Panc1 (cell line): ENCODE data around the gene NFATC3. TPM values are rescaled to one million over a fixed set of nuclear protein-coding genes. Genes with fewer than 3 reads are reported as not detected.

Experiments
- ATAC-seq: fragments of 200-7000 bp; cut with Tn5 transposase; 2 replicates; pipeline ENCODE4 v1.9.1; 2020; ENCODE audit warnings: mild to moderate bottlenecking, moderate library complexity
- BruUV-seq: library from RNA; stranded (reverse); fragments of 400-500 nt; replicated peaks from 2 replicates; lab custom pipeline; 2021; lab: Mats Ljungman, UMichigan
- CTCF ChIA-PET: fragments of 300-600 bp; sonication (Branson Sonifier 250); formaldehyde crosslinking; loops from one replicate; lab custom pipeline; 2022; ENCODE audit warnings: antibody characterized with exemption; lab: Charles Lee
- POLR2A ChIA-PET: fragments of 300-600 bp; sonication (Branson Sonifier 250); formaldehyde crosslinking; loops from one replicate; lab custom pipeline; 2022; ENCODE audit warnings: antibody characterized with exemption; lab: Charles Lee
- DNase-seq: peaks from one replicate; pipeline ENCODE4 v3.0.0-alpha.2; 2010; ENCODE audit warnings: low read depth, low spot score
- H3K27ac ChIP-seq: 2 replicates; pipeline ENCODE4 v1.5.1; 2011; ENCODE audit warnings: mild to moderate bottlenecking, low read length, inconsistent platforms
- H3K27me3 ChIP-seq: fragments of 200-500 bp; sonication (Bioruptor generic); 2 replicates; pipeline ENCODE4 v1.6.0; 2014; ENCODE audit warnings: low read length, inconsistent platforms; ENCODE audit not compliant: control insufficient read depth, insufficient read depth
- H3K36me3 ChIP-seq: fragments of 200-500 bp; sonication (Bioruptor generic); 2 replicates; pipeline ENCODE4 v1.5.1; 2014; ENCODE audit warnings: inconsistent platforms, mild to moderate bottlenecking, low read length, moderate library complexity; ENCODE audit not compliant: control insufficient read depth, insufficient read depth
- H3K4me1 ChIP-seq: 2 replicates; pipeline ENCODE4 v1.5.1; 2011; ENCODE audit warnings: inconsistent platforms, mild to moderate bottlenecking, low read length, moderate library complexity; ENCODE audit not compliant: control insufficient read depth, insufficient read depth
- H3K4me3 ChIP-seq, 2 experiments: 2 replicates each; pipeline ENCODE4 v1.5.1; 2011 to 2012; ENCODE audit warnings: low read depth in 2 of 2, low read length in 2 of 2, mild to moderate bottlenecking in 2 of 2, inconsistent platforms in 1 of 2, moderate library complexity in 1 of 2
- H3K9me3 ChIP-seq: fragments of 200-500 bp; sonication (Bioruptor generic); 2 replicates; pipeline ENCODE4 v1.5.1; 2014; ENCODE audit warnings: low read depth, mild to moderate bottlenecking, inconsistent platforms, low read length, moderate library complexity; ENCODE audit not compliant: control insufficient read depth, insufficient read depth
- CTCF ChIP-seq: fragments of 450-650 bp; IDR thresholded peaks from 2 replicates; pipeline ENCODE4 v1.5.1; 2017; ENCODE audit warnings: mild to moderate bottlenecking
- POLR2AphosphoS5 ChIP-seq: IDR thresholded peaks from 2 replicates; pipeline ENCODE4 v1.6.1; 2012; ENCODE audit warnings: mild to moderate bottlenecking, low read depth, low read length, moderate library complexity
- SIN3A ChIP-seq: IDR thresholded peaks from 2 replicates; pipeline ENCODE4 v1.6.1; 2012; ENCODE audit warnings: low read depth, mild to moderate bottlenecking, low read length, moderate library complexity, borderline replicate concordance; ENCODE audit not compliant: insufficient read depth
- TCF7L2 ChIP-seq: IDR thresholded peaks from 2 replicates; pipeline ENCODE4 v1.6.1; 2011; ENCODE audit warnings: mild to moderate bottlenecking, low read depth, low read length, inconsistent platforms
- in situ Hi-C: cut with HindIII; loops from 2 replicates; pipeline ENCODE4 v1.10.0; 2016; ENCODE audit warnings: low sequenced_read_pairs, low pct_unique_long_range_greater_than_20kb
- intact Hi-C: fragments of 100-400 bp; cut with micrococcal nuclease; formaldehyde crosslinking; loops from one replicate; pipeline ENCODE4 v1.10.0; 2022; ENCODE audit not compliant: unreplicated experiment
- total RNA-seq: library from RNA; stranded (reverse); gene quantifications from one replicate; pipeline ENCODE4 v1.2.1, GENCODE V29; 2021; ENCODE audit not compliant: unreplicated experiment
- TF ChIP-seq, protein P1 (sequence below), 2 experiments: IDR thresholded peaks; 2 replicates each; pipeline ENCODE4 v1.6.1; 2011 to 2012; ENCODE audit warnings: low read depth in 2 of 2, control low read depth in 1 of 2, low read length in 1 of 2, mild to moderate bottlenecking in 1 of 2, moderate library complexity in 1 of 2; ENCODE audit not compliant: insufficient read depth in 1 of 2

Gene NFATC3
- total RNA-seq, 1 experiment from 2014 or later = 24.8 TPM

DNA sequence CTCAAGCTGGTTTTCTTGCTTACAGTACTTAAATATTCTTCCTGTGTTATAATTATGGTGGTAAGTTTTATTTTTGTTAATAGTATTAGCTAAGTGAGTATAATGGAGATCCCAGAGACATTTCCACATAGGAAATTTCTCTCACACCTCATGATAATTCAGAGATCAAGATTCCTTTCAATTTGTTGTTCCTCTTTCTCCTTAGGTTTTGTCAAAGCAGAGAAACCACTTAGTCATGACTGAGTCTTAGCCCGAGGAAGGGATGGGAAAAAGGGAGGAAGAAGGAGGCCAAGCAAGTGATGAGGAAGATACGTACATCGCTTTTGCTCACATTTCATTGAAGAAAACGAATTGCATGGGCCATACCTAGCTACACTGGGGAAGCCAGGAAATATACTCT is 132.3 kb downstream of the NFATC3 start:
- no peaks in the 10 kb centered on the region for H3K36me3 ChIP-seq
- no peaks in the 10 kb centered on the region for H3K4me1 ChIP-seq
- no TSS peak for BruUV-seq
- no peaks in the 10 kb centered on the region for H3K27me3 ChIP-seq
- DNase-seq (no peak), ATAC-seq (no peak)
- intact Hi-C loops = no loop called here
- POLR2A ChIA-PET = interaction anchor here (0.6 kb wide), 1 partner anchor 272 kb away, joined by 10 read pairs; no protein-coding TSS in a partner anchor
- TF ChIP-seq CTCF = no peak
- TF ChIP-seq, protein P1, sequence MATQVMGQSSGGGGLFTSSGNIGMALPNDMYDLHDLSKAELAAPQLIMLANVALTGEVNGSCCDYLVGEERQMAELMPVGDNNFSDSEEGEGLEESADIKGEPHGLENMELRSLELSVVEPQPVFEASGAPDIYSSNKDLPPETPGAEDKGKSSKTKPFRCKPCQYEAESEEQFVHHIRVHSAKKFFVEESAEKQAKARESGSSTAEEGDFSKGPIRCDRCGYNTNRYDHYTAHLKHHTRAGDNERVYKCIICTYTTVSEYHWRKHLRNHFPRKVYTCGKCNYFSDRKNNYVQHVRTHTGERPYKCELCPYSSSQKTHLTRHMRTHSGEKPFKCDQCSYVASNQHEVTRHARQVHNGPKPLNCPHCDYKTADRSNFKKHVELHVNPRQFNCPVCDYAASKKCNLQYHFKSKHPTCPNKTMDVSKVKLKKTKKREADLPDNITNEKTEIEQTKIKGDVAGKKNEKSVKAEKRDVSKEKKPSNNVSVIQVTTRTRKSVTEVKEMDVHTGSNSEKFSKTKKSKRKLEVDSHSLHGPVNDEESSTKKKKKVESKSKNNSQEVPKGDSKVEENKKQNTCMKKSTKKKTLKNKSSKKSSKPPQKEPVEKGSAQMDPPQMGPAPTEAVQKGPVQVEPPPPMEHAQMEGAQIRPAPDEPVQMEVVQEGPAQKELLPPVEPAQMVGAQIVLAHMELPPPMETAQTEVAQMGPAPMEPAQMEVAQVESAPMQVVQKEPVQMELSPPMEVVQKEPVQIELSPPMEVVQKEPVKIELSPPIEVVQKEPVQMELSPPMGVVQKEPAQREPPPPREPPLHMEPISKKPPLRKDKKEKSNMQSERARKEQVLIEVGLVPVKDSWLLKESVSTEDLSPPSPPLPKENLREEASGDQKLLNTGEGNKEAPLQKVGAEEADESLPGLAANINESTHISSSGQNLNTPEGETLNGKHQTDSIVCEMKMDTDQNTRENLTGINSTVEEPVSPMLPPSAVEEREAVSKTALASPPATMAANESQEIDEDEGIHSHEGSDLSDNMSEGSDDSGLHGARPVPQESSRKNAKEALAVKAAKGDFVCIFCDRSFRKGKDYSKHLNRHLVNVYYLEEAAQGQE (IDR thresholded peaks at IDR 0.05; ENCODE audit: insufficient read depth in 1 of 2, low read depth in 2 of 2, low read length in 1 of 2) = no peak
- no peak for TF ChIP-seq POLR2AphosphoS5
- TF ChIP-seq TCF7L2 = no peak
- TF ChIP-seq SIN3A = no peak
- H3K4me3 ChIP-seq = no peak overlapping the region
- in situ Hi-C loops = no loop called here
- no peak overlapping the region for H3K27ac ChIP-seq
- no peaks in the 10 kb centered on the region for H3K9me3 ChIP-seq
- CTCF ChIA-PET = interaction anchor here (0.6 kb wide), 2 partner anchors 10 to 79 kb away, joined by 3 to 6 read pairs; no protein-coding TSS in a partner anchor

DNA sequence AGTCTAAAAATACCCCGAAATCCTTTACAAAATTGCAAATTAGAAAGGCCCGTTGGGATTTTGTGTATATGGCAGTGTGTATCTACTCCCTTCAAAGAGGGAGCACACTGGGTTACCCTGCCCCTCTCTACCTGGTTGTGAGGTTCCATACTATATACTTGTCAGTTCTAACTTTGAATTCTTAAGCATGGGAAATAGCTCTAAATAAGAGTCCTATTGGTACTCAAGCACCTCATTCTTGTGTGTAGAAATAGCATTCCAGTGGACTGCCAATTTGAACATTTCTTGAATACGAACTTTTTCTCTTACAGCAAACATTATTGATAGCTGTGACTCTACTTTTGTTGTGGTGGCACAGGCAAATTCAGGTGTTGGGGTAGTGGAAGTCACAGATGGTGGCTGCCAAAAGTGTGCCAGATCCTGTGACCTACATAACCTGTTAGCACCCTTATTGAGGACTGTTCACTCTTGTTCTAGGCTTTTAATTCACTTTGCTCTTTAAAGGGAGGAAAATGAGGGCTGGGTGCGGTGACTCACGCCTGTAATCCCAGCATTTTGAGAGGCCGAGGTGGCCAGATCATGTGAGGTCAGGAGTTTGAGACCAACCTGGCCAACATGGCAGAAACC is 134.7 kb downstream of the NFATC3 start:
- POLR2A ChIA-PET = no interaction called here

More for the DNA sequence above, 134.7 kb downstream of the NFATC3 start:
- CTCF ChIA-PET = no interaction called here
- H3K27me3 ChIP-seq = no peaks in the 10 kb centered on the region
- no peaks in the 10 kb centered on the region for H3K4me1 ChIP-seq
- no peak overlapping the region for H3K27ac ChIP-seq
- intact Hi-C loops = no loop called here
- H3K36me3 ChIP-seq = no peaks in the 10 kb centered on the region
- no peaks in the 10 kb centered on the region for H3K9me3 ChIP-seq
- DNase-seq (no peak), ATAC-seq (no peak)
- H3K4me3 ChIP-seq = no peak overlapping the region
- in situ Hi-C loops = no loop called here
- BruUV-seq = no TSS peak
- TF ChIP-seq, protein P1 (IDR thresholded peaks at IDR 0.05; ENCODE audit: insufficient read depth in 1 of 2, low read depth in 2 of 2, low read length in 1 of 2) = no peak
- TF ChIP-seq CTCF = no peak
- no peak for TF ChIP-seq SIN3A
- no peak for TF ChIP-seq TCF7L2
- no peak for TF ChIP-seq POLR2AphosphoS5
